Muscle of back (tissue), 11 donors: Measurements from ENCODE around the gene BCORL1. TPM values are rescaled to one million over a fixed set of nuclear protein-coding genes. Genes with fewer than 3 reads are reported as not detected.

Experiments used
- DNase-seq, 3 donors: peaks; one replicate each; pipeline versions ENCODE4 v3.0.0 to v3.0.0-alpha.2; 2013
- polyA plus RNA-seq, 10 donors: library from polyadenylated mRNA; unstranded; fragments of 120-200 nt; gene quantifications; one replicate each; pipeline ENCODE4 v1.2.1, GENCODE V29; 2013; ENCODE audit not compliant: insufficient read length in 10 of 10

BCORL1 gene
- polyA plus RNA-seq, 10 donors, result 14.2 to 17.1 (median 15.1) TPM

DNA sequence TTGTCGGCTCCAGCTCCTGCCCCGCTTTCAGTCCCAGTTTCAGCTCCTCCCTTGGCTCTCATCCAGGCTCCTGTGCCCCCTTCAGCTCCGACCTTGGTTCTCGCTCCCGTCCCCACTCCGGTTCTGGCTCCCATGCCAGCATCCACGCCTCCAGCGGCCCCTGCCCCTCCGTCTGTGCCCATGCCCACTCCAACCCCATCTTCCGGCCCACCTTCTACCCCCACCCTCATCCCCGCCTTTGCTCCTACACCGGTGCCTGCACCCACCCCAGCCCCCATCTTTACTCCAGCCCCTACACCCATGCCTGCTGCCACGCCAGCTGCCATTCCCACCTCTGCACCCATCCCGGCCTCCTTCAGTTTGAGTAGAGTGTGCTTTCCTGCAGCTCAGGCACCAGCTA is 31.2 kb downstream of the BCORL1 start:
- no peak for DNase-seq

DNA sequence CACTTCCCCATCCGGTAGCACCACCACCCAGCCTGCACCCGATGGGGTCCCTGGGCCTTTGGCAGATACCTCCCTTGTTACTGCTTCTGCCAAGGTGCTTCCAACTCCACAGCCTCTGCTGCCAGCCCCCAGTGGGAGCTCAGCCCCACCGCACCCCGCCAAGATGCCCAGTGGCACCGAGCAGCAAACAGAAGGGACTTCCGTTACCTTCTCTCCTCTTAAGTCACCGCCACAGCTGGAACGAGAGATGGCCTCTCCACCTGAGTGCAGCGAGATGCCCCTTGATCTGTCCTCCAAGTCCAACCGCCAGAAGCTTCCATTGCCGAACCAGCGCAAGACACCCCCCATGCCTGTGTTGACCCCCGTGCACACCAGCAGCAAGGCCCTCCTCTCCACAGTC is 31.9 kb downstream of the BCORL1 start:
- DNase-seq, result no peak

DNA sequence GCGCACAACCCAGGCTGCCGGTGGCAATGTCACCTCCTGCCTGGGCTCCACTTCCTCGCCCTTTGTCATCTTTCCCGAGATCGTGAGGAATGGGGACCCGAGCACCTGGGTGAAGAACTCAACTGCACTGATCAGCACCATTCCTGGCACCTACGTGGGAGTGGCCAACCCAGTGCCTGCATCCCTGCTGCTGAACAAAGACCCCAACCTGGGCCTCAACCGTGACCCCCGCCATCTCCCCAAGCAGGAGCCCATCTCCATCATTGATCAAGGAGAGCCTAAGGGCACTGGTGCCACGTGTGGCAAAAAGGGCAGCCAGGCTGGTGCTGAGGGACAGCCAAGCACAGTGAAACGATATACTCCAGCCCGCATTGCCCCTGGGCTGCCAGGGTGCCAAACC is 32.3 kb downstream of the BCORL1 start:
- DNase-seq, result no peak

GRCh38 chrX:130015181-130015580 is 32.7 kb downstream of the BCORL1 start:
- no peak for DNase-seq

GRCh38 chrX:130018143-130018542 is 35.7 kb downstream of the BCORL1 start:
- DNase-seq, result no peak

- DNase-seq, result no peak
Observed at GRCh38 chrX:130020661-130021324, 38.4 kb downstream of the BCORL1 start.

- peak; percentile 33 to 64 (median 55) for DNase-seq
Observed at GRCh38 chrX:130024127-130024526, 41.7 kb downstream of the BCORL1 start.

- no peak for DNase-seq
Observed at GRCh38 chrX:130025256-130025655, 42.8 kb downstream of the BCORL1 start.

GRCh38 chrX:130027569-130027968 is 45.1 kb downstream of the BCORL1 start:
- DNase-seq, result no peak

DNA sequence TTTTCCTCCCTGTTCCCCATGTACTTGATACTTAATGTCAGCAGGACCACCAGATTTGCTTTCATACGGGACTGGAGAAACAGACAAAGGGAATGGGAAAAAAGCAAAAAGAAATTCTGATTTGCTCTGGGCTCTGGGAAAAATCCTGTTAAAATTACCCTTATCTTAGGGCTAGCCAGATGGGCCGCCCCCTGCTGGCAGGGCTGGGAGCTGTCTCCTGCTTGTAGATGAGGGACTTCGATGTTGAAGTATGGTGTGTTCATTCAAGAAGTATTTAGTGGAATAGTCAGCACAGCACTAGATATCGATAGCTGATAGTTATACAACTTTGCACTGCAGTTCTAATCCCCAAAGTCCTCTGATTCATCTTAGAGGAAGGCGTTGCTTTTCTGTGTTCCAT is 45.8 kb downstream of the BCORL1 start:
- DNase-seq, result peak in 1 of 3 donors; percentile 11

DNA sequence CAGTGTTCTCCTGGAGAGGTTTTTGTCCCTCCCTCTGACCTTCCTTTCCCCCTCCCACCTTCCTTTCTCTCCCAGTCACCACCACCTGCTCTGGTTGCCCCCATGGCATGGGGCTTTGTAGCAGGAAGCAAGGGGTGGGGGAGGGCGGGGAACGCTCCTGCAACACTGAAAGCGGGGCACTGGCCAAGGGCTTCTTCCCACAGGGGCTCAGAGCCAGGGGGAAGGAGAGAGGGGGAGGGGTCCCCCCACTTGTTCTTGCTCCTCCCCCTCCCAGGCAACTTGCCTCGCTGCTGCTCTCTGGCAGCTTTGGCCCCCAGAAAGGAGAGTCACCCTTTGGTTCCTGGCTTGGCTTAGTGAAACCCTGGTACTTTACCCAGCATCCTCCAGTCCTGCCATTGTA is 48.4 kb downstream of the BCORL1 start:
- DNase-seq, result no peak

GRCh38 chrX:130032552-130032951 is 50.1 kb downstream of the BCORL1 start:
- no peak for DNase-seq

GRCh38 chrX:130034178-130034577 is 51.7 kb downstream of the BCORL1 start:
- DNase-seq, result no peak

DNA sequence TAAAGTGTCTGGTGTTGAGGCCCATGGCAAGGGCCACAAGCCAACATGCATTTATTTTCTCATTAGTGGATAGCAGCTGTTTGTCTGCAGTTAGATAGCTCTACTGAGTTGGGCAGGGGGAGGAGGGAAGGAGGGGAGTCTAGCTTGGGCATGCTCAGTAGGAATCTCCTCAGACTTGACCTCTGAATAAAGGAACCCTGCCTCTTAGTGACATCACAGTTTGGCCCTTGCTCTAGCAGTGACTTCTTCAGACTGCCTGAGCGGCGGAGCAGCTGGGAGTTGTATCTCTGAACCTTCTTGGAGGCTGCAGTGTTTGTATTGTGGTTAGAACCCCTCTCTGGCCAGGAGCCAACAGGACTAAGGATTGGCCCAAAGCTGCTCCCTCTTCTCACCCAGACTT is 57.4 kb downstream of the BCORL1 start:
- no peak for DNase-seq

DNA sequence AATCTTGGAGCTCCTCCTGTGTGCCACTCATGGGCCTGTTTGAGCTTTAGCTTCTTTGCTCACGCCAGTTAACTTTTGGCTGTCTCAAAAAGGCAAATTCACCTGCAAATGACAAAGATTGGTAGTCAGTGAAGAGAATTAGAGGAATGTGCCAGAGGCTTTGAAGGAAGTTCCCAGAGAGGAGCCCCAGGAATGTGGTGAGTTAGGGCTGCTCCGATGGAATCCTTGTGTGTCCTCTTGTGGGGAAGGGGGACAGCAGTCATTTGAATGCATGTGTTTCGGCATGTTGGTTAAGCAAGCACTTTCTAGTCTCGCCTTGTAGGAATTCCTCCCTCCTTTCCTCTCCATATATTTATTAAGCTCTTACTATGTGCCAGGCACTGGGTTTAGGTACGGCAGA is 65.0 kb downstream of the BCORL1 start:
- no peak for DNase-seq

- DNase-seq, result no peak
Observed at GRCh38 chrX:130048686-130049222, 66.3 kb downstream of the BCORL1 start.

DNA sequence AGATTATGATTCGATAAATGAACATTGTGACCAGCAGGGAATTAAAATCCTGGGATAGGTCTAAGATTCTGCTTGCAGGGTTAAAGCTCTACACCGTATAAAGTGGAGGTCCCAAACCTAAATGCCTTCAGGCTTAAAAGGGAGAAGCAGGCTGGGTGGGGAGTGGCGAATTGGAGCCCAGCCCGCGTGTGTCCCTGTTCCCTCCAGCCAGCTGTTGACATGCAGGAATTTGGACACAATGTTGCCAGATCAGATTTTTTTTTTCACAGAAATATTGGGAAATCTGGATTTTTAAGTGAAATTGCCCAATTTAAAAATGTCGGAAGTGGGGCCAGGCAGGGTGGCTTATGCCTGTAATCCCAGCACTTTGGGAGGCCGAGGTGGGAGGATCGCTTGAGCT is 67.4 kb downstream of the BCORL1 start:
- DNase-seq, result no peak

DNA sequence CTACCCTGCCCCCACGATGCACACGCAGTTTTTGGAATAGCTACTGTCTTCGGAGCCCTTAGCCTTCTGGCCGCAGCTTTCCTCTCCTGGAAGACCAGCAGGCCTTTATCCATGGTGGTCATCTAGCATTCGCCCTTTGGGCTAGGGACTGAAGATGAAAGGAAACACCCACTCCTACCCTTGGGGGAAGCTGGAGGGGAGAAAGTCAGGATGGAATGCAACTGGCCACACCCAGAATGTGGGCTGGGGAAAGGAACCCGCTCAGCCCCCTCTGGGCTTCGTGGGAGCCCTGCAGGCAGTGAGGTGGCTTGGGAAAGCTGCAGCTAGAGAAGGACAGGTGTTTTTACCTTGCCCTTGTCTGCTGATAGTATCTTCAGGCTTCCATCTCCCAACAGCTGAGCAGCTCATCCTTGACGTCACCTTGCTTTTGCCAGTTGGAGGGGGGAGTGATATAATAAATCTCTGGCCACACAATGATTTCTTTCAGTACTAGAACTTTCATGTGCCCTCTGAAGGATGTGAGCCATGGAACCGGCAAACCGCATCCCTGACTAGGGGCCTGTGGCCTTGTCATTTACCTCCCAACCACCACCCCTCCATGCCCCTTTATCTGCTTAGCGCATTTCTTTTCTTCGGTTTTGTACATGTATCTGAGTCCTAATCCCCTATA is 68.9 kb downstream of the BCORL1 start:
- DNase-seq, result no peak

- no peak for DNase-seq
Observed at GRCh38 chrX:130053236-130053635, 70.8 kb downstream of the BCORL1 start.

DNA sequence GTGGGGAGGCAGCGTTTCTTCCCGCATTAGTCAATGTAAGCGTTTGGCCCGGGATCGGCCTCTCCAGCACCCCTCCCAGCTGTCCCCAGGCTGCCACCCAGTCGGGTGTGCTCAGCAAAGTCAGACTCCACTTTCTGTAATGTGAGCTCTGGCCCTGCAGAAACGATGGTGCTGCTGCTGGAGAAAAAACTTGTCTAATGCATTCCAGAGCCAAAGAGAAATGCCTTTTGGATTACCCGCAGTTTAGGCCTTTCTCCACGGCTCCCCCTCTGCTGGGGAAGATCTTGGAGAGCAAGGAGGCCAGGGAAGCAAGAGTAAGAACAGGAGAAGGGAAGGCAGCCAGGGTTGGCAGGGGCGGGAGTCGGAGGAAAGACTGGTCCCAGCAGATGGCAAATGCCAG is 72.7 kb downstream of the BCORL1 start:
- DNase-seq, result peak; percentile 38 to 76 (median 61)

DNA sequence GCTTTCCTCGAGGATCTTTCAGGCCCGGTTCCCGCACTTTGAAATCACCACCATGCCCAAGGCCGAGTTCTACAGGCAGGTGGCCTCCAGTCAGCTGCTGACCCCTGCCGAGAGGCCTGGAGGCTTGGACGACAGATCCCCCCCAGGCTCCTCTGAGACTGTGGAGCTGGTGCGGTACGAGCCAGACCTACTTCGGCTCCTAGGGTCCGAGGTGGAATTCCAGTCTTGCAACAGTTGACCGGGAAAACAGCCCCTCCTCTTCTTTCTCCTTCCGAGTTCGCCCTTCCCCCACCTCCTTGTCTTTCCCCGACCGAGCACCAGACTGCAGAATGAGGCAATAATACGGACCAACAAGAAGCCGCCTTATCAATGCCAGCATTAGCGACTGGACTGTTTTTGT is 73.5 kb downstream of the BCORL1 start:
- no peak for DNase-seq

DNA sequence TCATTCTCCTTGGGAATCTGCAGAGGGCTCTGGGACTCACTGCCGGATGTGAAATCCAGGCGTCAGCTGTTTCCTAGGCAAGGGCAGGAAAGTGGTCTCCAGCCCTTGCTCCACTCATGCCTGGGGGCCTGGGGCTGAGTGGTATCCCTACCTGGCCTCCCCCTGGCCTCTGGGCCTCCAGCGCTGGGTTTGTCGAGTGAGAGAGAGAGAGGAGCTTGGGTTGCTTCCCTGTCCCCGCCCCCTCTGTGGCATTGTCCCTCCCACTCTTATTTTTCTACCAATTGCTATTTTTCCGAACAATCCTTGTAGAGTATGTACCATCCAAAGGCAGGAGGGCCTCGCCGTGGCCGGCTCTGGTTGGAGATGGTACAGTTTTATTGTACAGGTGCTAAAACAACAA is 74.8 kb downstream of the BCORL1 start:
- DNase-seq, result no peak

- peak in 1 of 3 donors; percentile 25 for DNase-seq
Observed at GRCh38 chrX:130058652-130059051, 76.2 kb downstream of the BCORL1 start.
